GM18519 (cell line): Measurements from ENCODE around the gene SAXO1.
"Not testable (repeated sequence)": the region's sequence is repeated elsewhere in the genome, so short reads cannot be mapped to it uniquely, and the experiment has no call there.

Experiments used
- ATAC-seq: cut with Tn5 transposase; IDR thresholded peaks from one replicate; pipeline ENCODE4 v1.9.1; 2021; ENCODE audit warnings: mild to moderate bottlenecking, moderate library complexity; ENCODE audit not compliant: unreplicated experiment, low FRiP score

Gene SAXO1

GRCh38 chr9:18972675-18973074, 60.3 kb downstream of the SAXO1 start:
- ATAC-seq, result no peak

- no peak for ATAC-seq
These were observed 61.1 kb downstream of the SAXO1 start for GRCh38 chr9:18971909-18972308.

GRCh38 chr9:18971404-18971803, 61.6 kb downstream of the SAXO1 start:
- no peak for ATAC-seq

- ATAC-seq, result no peak
These were observed 62.6 kb downstream of the SAXO1 start for GRCh38 chr9:18970393-18970792.

GRCh38 chr9:18969128-18969527, 63.9 kb downstream of the SAXO1 start:
- ATAC-seq, result no peak

- no peak for ATAC-seq
These were observed 77.4 kb downstream of the SAXO1 start for GRCh38 chr9:18955626-18956025.

- no peak for ATAC-seq
These were observed 81.1 kb downstream of the SAXO1 start for GRCh38 chr9:18951936-18952335.

- ATAC-seq, result no peak
These were observed 85.1 kb downstream of the SAXO1 start for GRCh38 chr9:18947892-18948339.

GRCh38 chr9:18942801-18943200, 90.2 kb downstream of the SAXO1 start:
- no peak for ATAC-seq

- no peak for ATAC-seq
These were observed 91.8 kb downstream of the SAXO1 start for GRCh38 chr9:18941060-18941740.

- ATAC-seq, result no peak
These were observed 93.1 kb downstream of the SAXO1 start for GRCh38 chr9:18939943-18940342.

- no peak for ATAC-seq
These were observed 96.7 kb downstream of the SAXO1 start for GRCh38 chr9:18936094-18936871.

- ATAC-seq, result no peak
These were observed 97.5 kb downstream of the SAXO1 start for GRCh38 chr9:18935541-18935940.

- not testable (repeated sequence) for ATAC-seq
These were observed 102.4 kb downstream of the SAXO1 start for GRCh38 chr9:18930611-18931010.

GRCh38 chr9:18928711-18929110, 104.3 kb downstream of the SAXO1 start:
- no peak for ATAC-seq

GRCh38 chr9:18926513-18926912, 106.5 kb downstream of the SAXO1 start:
- no peak for ATAC-seq

GRCh38 chr9:18925880-18926279, 107.1 kb downstream of the SAXO1 start:
- ATAC-seq, result no peak

- no peak for ATAC-seq
These were observed 109.2 kb downstream of the SAXO1 start for GRCh38 chr9:18923671-18924430.

GRCh38 chr9:18923167-18923566, 109.8 kb downstream of the SAXO1 start:
- no peak for ATAC-seq

GRCh38 chr9:18922161-18922885, 110.7 kb downstream of the SAXO1 start:
- ATAC-seq, result no peak
